ENCODE data around the gene CYTH1. TPM values are rescaled to one million over a fixed set of nuclear protein-coding genes. Genes with fewer than 3 reads are reported as not detected.
"Not testable (repeated sequence)": the region's sequence is repeated elsewhere in the genome, so short reads cannot be mapped to it uniquely, and the experiment has no call there.

The CYTH1 gene
- total RNA-seq, 3 donors from 2014 or later: 55.9 to 99.3 (median 82.8) TPM

DNA sequence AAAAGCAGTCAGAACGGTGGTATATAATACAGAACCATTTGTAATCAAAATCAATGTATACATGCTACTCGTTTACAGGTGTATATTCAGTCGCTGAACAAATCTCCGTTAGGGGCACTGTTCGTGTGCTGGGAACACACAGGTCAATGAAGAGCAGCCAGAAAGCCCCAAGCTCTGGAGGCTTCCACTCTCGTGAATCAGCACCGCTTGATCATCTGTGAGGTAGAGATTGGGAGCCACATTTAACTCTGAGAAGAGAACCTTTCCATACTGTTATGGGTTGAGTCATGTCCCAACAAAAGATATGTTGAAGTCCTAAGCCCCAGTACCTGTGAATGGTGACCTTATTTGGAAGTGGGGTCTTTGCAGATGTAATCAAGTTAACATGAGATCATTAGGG lies 5.4 kb upstream of the CYTH1 start:
- peaks cover 75% of the 10 kb centered on the region for H3K4me1 Mint-ChIP-seq (ENCODE audit: low read depth)
- DNase-seq (no peak), ATAC-seq (no peak)
- H3K27me3 Mint-ChIP-seq (ENCODE audit: low read depth): no peaks in the 10 kb centered on the region
- no peak overlapping the region for H3K4me3 Mint-ChIP-seq
- H3K9me3 Mint-ChIP-seq: no peaks in the 10 kb centered on the region
- peaks cover 12% of the 10 kb centered on the region for H3K36me3 Mint-ChIP-seq (ENCODE audit: insufficient read depth)

DNA sequence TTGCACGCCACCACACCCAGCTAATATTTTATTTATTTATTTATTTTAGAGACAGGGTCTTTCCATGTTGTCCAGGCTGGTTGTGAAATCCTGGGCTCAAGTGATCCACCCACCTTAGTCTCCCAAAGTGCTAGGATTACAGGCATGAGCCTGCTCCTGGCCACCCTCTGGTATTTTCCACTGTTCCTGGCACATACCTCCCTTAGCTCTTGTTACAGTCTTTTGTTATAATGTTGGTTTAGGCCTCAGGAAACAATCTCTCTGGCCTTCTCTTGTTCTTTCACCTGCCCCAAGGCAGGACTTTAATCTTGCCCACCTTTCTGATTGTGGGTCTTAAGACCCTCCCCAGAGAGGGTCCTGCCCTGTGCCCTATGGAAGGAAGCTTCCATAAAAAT lies 3.6 kb upstream of the CYTH1 start:
- peaks cover 4% of the 10 kb centered on the region for H3K36me3 Mint-ChIP-seq (ENCODE audit: insufficient read depth)
- peaks cover 60% of the 10 kb centered on the region for H3K4me1 Mint-ChIP-seq (ENCODE audit: low read depth)
- H3K27me3 Mint-ChIP-seq (ENCODE audit: low read depth): no peaks in the 10 kb centered on the region

GRCh38 chr17:78785011-78785662 lies 3.1 kb upstream of the CYTH1 start:
- Mint-ChIP-seq H3K27me3 (ENCODE audit: low read depth) (no peaks in the 10 kb centered on the region), H3K4me3 (peak overlapping the region; percentile 45), H3K4me1 (ENCODE audit: low read depth) (peaks cover 59% of the 10 kb centered on the region), H3K9me3 (no peaks in the 10 kb centered on the region), H3K36me3 (ENCODE audit: insufficient read depth) (peaks cover 4% of the 10 kb centered on the region)
- DNase-seq: no peak
- ATAC-seq: no peak

More for the DNA sequence above, 3.6 kb upstream of the CYTH1 start:
- Mint-ChIP-seq H3K9me3 (no peaks in the 10 kb centered on the region), H3K4me3 (no peak overlapping the region)
- no peak for DNase-seq
- ATAC-seq: no peak

DNA sequence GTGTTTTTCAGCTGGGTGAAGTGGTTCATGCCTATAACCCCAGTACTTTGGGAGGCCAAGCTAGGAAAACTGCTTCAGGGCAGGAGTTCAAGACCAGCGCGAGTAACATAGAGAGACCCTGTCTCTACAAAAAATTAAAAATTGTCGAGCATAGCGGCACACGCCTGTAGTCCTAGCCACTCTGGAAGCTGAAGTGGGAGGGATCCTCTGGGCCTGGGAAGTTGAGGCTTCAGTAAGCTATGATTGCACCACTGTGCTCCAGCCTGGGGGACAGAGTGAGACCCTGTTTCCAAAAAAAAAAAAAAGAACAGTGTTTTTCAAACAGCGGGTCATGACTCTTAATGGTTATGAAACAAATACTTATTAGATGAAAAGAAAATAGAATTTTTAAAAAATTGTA lies 2.3 kb upstream of the CYTH1 start:
- no peak for ATAC-seq
- peak overlapping the region; percentile 81 for H3K4me3 Mint-ChIP-seq
- no peak for DNase-seq
- H3K4me1 Mint-ChIP-seq (ENCODE audit: low read depth): peaks cover 59% of the 10 kb centered on the region
- H3K9me3 Mint-ChIP-seq: no peaks in the 10 kb centered on the region
- H3K27me3 Mint-ChIP-seq (ENCODE audit: low read depth): no peaks in the 10 kb centered on the region
- peaks cover 4% of the 10 kb centered on the region for H3K36me3 Mint-ChIP-seq (ENCODE audit: insufficient read depth)

DNA sequence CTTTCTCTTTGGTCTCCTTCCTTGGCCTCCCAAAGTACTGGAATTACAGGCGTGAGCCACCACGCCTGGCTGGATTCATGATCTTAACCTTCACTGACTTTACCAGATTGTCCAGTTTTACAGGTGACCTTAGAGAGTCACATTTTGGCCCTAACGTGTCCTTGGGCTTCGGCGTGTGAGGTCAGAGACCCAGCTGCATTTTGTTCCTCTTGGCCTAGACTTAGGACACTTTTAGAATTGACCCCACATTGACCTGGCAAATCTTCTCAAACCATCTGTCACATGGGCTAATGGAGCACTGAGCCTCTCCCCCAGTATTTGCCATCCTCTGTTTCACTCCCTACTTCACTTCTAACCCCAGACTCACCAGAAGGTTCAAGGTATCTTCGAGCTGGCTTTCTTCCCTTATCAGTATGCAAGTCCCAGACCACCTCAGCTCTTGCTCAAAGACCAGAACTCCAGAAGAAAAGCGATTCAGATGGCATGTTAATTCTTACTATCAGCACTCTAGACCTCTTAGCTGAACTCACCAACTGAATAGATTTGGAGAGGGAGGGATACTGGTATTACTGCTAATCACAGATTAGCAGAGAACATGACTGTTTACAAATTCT lies 1.7 kb upstream of the CYTH1 start:
- Mint-ChIP-seq H3K36me3 (ENCODE audit: insufficient read depth) (peaks cover 4% of the 10 kb centered on the region), H3K4me1 (ENCODE audit: low read depth) (peaks cover 61% of the 10 kb centered on the region), H3K27me3 (ENCODE audit: low read depth) (no peaks in the 10 kb centered on the region), H3K9me3 (no peaks in the 10 kb centered on the region), H3K4me3 (peak overlapping the region; percentile 81)
- DNase-seq: no peak
- ATAC-seq: no peak

DNA sequence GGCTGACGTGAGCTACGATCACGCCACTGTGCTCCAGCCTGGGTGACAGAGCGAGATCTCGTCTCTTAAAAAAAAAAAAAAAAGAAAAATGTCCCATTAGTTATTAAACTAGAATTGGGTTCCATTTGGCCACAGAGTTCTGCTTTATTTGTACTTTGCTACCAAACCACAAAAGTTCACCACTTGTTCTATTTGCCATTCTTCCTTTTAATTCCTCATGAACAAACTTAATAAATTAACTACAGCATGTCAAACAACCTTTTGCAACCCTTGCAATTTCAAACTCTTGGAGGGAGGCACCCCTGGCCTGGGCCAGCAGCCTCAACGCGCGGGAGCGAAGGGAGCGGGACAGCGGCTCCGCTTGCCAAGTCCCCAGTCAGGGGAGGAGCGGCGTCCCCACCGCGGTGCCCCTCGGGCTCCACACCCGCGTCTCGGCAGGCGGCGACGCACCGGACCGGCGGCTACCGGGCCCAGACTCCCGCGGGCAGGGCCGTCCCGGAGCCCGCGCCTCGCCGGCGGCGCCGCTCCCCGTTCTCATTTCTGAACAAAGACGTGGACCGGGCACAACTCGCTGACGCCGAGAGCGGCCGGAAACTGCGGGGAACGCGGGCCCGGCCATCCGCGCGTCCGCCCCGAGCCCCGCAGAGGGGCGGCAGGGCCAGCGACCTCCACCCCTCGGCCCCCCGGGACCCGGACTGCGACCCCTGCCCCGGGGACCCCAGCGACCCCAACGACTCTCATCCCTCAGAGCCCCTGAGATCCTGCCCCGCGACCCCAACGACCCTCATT lies 775 bp downstream of the CYTH1 start:
- no peaks in the 10 kb centered on the region for H3K9me3 Mint-ChIP-seq
- H3K36me3 Mint-ChIP-seq (ENCODE audit: insufficient read depth): no peaks in the 10 kb centered on the region
- no peak for DNase-seq
- peak; percentile 10 to 22 for ATAC-seq
- no peaks in the 10 kb centered on the region for H3K27me3 Mint-ChIP-seq (ENCODE audit: low read depth)
- peaks cover 57% of the 10 kb centered on the region for H3K4me1 Mint-ChIP-seq (ENCODE audit: low read depth)
- H3K4me3 Mint-ChIP-seq: peak overlapping the region; percentile 90

DNA sequence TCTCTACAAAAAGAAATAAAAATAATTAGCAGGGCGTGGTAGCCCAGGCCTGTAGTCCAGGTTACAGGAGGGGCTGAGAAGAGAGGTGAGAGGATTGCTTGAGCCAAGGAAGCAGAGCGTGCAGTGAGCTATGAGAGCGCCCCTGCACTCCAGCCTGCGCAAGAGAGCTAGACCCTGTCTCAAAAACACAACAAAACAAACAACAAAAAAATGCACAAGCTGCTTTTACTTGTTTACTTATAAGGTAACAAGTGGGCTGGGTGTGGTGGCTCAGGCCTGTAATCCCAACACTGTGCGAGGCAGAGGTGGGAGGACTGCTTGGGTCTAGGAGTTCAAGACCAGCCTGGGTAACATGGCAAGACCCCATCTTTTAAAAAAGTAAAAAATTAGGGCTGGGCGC lies 1.7 kb downstream of the CYTH1 start:
- no peak for DNase-seq
- Mint-ChIP-seq H3K27me3 (ENCODE audit: low read depth) (no peaks in the 10 kb centered on the region), H3K4me1 (ENCODE audit: low read depth) (peaks cover 59% of the 10 kb centered on the region), H3K36me3 (ENCODE audit: insufficient read depth) (no peaks in the 10 kb centered on the region), H3K9me3 (no peaks in the 10 kb centered on the region), H3K4me3 (peak overlapping the region; percentile 90)
- ATAC-seq: no peak

DNA sequence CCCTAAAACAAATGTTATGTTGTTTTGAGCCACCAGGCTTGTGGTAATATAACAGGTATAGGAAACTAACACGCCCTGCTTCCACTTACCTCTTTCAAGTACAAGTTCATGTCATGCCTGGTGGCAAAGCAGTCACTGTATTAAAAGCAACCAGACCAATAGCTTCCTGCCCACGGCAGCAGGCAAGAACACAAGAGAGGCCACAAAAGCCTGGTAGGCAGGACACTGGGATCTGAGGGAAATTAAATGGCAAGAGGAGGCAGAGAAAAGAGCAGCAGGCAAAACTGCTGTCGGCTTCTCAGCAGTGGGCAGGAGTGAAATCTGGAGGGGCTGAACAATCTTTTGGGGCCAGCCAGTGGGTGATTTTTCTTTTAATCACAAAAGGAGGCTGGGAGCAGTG lies 2.2 kb downstream of the CYTH1 start:
- no peaks in the 10 kb centered on the region for H3K9me3 Mint-ChIP-seq
- peaks cover 59% of the 10 kb centered on the region for H3K4me1 Mint-ChIP-seq (ENCODE audit: low read depth)
- peak; percentile 12 to 29 for ATAC-seq
- peak overlapping the region; percentile 90 for H3K4me3 Mint-ChIP-seq
- DNase-seq: no peak
- no peaks in the 10 kb centered on the region for H3K36me3 Mint-ChIP-seq (ENCODE audit: insufficient read depth)
- no peaks in the 10 kb centered on the region for H3K27me3 Mint-ChIP-seq (ENCODE audit: low read depth)

DNA sequence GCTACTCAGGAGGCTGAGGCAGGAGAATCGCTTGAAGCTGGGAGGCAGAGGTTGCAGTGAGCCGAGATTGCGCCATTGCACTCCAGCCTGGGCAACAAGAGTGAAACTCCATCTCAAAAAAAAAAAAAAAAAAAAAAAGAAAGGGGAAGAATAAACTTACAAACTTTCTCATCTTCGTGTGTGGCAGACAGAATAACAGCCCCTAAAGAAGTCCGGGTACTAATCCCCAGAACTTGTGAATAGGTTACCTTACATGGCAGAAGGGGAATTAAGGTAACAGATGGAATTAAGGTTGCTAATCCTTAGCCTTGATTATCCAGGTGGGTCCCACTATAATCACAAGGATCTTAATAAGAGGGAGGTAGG lies 2.8 kb downstream of the CYTH1 start:
- not testable (repeated sequence) for H3K36me3 Mint-ChIP-seq (ENCODE audit: insufficient read depth); ATAC-seq; H3K9me3 Mint-ChIP-seq; DNase-seq; H3K27me3 Mint-ChIP-seq (ENCODE audit: low read depth)
- peak overlapping the region; percentile 90 for H3K4me3 Mint-ChIP-seq
- H3K4me1 Mint-ChIP-seq (ENCODE audit: low read depth): peaks cover 60% of the 10 kb centered on the region

DNA sequence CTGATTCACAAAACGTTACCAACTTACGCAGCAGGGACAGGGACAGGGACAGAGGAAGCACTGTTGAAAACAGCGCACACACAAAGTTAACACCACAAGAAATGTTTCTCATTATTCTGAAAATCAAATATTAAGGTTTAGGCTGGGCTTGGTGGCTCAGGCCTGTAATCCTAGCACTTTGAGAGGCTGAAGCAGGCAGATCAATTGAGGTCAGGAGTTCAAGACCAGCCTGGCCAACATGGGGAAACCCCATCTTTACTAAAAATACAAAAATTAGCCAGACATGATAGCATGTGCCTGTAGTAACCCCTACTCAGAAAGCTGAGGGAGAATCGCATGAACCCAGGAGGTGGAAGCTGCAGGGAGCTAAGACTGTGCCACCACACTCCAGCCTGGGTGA lies 4.2 kb downstream of the CYTH1 start:
- H3K9me3 Mint-ChIP-seq: no peaks in the 10 kb centered on the region
- H3K4me3 Mint-ChIP-seq: peak overlapping the region; percentile 63
- DNase-seq (no peak), ATAC-seq (no peak)
- H3K27me3 Mint-ChIP-seq (ENCODE audit: low read depth): no peaks in the 10 kb centered on the region
- peaks cover 1% of the 10 kb centered on the region for H3K36me3 Mint-ChIP-seq (ENCODE audit: insufficient read depth)
- peaks cover 55% of the 10 kb centered on the region for H3K4me1 Mint-ChIP-seq (ENCODE audit: low read depth)

DNA sequence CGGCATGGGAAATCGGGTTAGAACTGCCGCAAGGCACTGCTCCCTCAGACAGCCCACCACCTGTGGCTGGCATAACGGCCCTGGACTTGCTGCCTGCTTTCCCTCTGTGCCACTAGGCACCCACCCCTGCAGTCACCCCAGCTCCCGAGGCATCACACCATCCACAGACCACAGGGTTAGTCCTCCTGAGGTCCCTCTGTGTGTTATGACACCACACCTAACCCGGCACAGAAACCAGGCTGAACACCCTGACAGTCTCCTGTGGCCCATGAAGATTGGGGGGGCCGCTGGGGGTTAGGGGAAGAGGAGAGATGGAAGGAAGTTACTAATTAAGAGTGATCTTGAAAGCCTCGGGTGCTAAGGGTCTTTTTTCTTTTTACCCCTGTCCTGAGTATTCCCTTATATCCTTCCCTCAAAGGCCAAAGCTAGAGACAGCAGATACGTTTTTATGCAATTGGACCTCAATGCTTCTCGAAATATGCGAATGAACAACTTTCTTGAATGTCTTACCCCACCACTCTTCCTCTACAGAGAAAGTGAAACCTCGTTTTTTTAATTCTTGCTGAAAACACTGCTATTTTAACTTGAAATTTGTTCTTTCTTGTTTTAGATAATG lies 7.0 kb downstream of the CYTH1 start:
- H3K9me3 Mint-ChIP-seq: no peaks in the 10 kb centered on the region
- peak; percentile 71 to 76 for ATAC-seq

GRCh38 chr17:78774453-78774852 lies 7.6 kb downstream of the CYTH1 start:
- ATAC-seq: peak; percentile 12 to 25
- H3K4me1 Mint-ChIP-seq (ENCODE audit: low read depth): peaks cover 60% of the 10 kb centered on the region
- peak overlapping the region; percentile 82 for H3K4me3 Mint-ChIP-seq

More for the DNA sequence above, 7.0 kb downstream of the CYTH1 start:
- Mint-ChIP-seq H3K4me1 (ENCODE audit: low read depth) (peaks cover 66% of the 10 kb centered on the region), H3K4me3 (peak overlapping the region; percentile 82), H3K27me3 (ENCODE audit: low read depth) (no peaks in the 10 kb centered on the region), H3K36me3 (ENCODE audit: insufficient read depth) (peaks cover 1% of the 10 kb centered on the region)
- DNase-seq: no peak

DNA sequence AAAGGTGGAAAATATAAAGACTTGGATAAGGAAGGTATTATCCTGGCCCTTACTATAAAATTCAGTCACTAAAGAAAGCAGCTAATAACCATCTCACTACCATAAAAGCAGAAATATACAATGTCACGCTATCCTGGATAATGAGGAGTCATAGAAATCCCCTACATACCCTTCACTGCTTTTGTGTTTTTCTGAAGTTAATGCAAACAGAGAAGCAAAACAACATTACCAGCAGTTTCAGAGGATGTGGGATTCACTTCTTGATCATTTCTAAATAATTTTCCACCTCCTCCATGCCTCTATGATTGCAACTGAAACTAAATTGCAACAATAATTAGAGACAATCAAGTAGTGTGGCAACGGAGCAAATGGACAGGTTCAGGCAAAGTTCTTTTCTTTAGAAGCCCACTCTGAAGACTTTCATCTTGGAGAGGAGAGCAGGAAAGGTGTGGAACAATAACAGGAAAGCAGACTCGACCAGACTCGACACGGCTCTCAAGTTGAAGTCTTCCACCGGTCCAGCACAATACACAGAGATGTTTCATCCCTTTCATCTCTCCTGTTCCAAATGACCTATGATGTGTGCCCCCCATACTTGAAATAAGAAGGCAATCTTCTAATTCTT lies 10.2 kb downstream of the CYTH1 start:
- peak; percentile 49 to 56 for ATAC-seq
- no peak for DNase-seq
- Mint-ChIP-seq H3K36me3 (ENCODE audit: insufficient read depth) (peaks cover 1% of the 10 kb centered on the region), H3K4me3 (peak overlapping the region; percentile 78), H3K9me3 (no peaks in the 10 kb centered on the region), H3K4me1 (ENCODE audit: low read depth) (peaks cover 46% of the 10 kb centered on the region), H3K27me3 (ENCODE audit: low read depth) (no peaks in the 10 kb centered on the region)

More at GRCh38 chr17:78774453-78774852, 7.6 kb downstream of the CYTH1 start:
- Mint-ChIP-seq H3K9me3 (no peaks in the 10 kb centered on the region), H3K27me3 (ENCODE audit: low read depth) (no peaks in the 10 kb centered on the region), H3K36me3 (ENCODE audit: insufficient read depth) (peaks cover 1% of the 10 kb centered on the region)
- no peak for DNase-seq

DNA sequence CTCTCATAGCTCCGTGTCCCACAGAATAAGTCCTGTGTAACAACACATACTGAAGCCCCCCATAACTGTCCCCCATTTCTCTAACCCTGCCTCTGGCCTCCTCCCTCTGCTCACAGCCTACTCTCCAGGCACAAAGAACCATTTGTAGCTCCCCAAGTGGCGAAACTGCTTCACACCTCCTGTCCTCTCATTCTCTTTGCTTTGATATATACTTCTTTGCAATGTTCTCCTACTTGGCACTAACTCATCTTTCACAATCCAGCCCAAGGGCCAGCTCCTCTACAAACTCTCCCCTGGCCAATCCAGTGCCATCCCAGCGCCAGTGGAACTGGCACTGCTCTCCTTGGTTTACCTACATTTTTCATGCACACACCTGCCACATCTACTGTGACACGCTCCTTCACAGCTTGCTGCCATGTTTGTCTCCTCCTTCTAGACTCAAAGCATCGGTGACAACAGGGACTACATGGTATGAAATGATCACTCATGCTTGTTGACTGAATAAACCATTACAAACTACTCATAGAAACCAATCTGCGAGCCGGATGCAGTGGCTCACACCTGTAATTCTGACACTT lies 12.8 kb downstream of the CYTH1 start:
- DNase-seq: no peak

More for the DNA sequence above, 12.8 kb downstream of the CYTH1 start:
- ATAC-seq: no peak
- Mint-ChIP-seq H3K36me3 (ENCODE audit: insufficient read depth) (peaks cover 4% of the 10 kb centered on the region), H3K9me3 (no peaks in the 10 kb centered on the region), H3K4me3 (no peak overlapping the region), H3K4me1 (ENCODE audit: low read depth) (peaks cover 37% of the 10 kb centered on the region), H3K27me3 (ENCODE audit: low read depth) (no peaks in the 10 kb centered on the region)

Data from activated T-cell treated with anti-CD3 and anti-CD28 coated beads, Interleukin-2, amount 50 U/mL, for 4 hours (primary cell).